Astrocyte (in vitro differentiated cells and primary cell): ENCODE results near the gene RAB30. TPM values are rescaled to one million over a fixed set of nuclear protein-coding genes. Genes with fewer than 3 reads are reported as not detected.
"Not testable (repeated sequence)": the region's sequence is repeated elsewhere in the genome, so short reads cannot be mapped to it uniquely, and the experiment has no call there.

Experiments used
- DNase-seq: peaks from one replicate; pipeline ENCODE4 v3.0.0-alpha.2; 2010; ENCODE audit warnings: low read depth
- FAIRE-seq: peaks from 2 replicates; lab custom pipeline; 2011; peaks lifted over from hg19 to GRCh38; lab: Jason Lieb, UNC
- H2AFZ ChIP-seq: 2 replicates; pipeline ENCODE4 v1.6.0; 2012; ENCODE audit warnings: low read depth, low read length, inconsistent platforms
- H3K27ac ChIP-seq: 2 replicates; pipeline ENCODE4 v1.5.1; 2011; ENCODE audit warnings: low read depth, low read length, inconsistent platforms
- H3K27me3 ChIP-seq: 2 replicates; pipeline ENCODE4 v1.6.0; 2011; ENCODE audit warnings: low read length, inconsistent platforms; ENCODE audit not compliant: insufficient read depth
- H3K36me3 ChIP-seq: 2 replicates; pipeline ENCODE4 v1.5.1; 2011; ENCODE audit warnings: low read length, inconsistent platforms; ENCODE audit not compliant: insufficient read depth
- H3K4me1 ChIP-seq: 2 replicates; pipeline ENCODE4 v1.5.1; 2011; ENCODE audit warnings: low read length, inconsistent platforms; ENCODE audit not compliant: insufficient read depth
- H3K4me2 ChIP-seq: 2 replicates; pipeline ENCODE4 v1.6.0; 2012; ENCODE audit warnings: low read length, inconsistent platforms
- H3K4me3 ChIP-seq: 2 replicates; pipeline ENCODE4 v1.5.1; 2011; ENCODE audit warnings: low read depth, mild to moderate bottlenecking, low read length, inconsistent platforms; ENCODE audit not compliant: insufficient read depth
- H3K79me2 ChIP-seq: 2 replicates; pipeline ENCODE4 v1.6.0; 2012; ENCODE audit warnings: mild to moderate bottlenecking, low read length, inconsistent platforms; ENCODE audit not compliant: insufficient read depth
- H3K9ac ChIP-seq: 2 replicates; pipeline ENCODE4 v1.6.0; 2012; ENCODE audit warnings: mild to moderate bottlenecking, low read length, inconsistent platforms
- H3K9me3 ChIP-seq: 2 replicates; pipeline ENCODE4 v1.5.1; 2012; ENCODE audit warnings: low read depth, mild to moderate bottlenecking, low read length, inconsistent platforms; ENCODE audit not compliant: insufficient read depth
- H4K20me1 ChIP-seq: 2 replicates; pipeline ENCODE4 v1.6.0; 2012; ENCODE audit warnings: low read length, inconsistent platforms; ENCODE audit not compliant: insufficient read depth
- H3K27ac Mint-ChIP-seq: one replicate; pipeline ENCODE4 v1.8.0; 2021; ENCODE audit warnings: mild to moderate bottlenecking, mixed read lengths; ENCODE audit not compliant: unreplicated experiment
- H3K27me3 Mint-ChIP-seq: one replicate; pipeline ENCODE4 v1.8.0; 2021; ENCODE audit warnings: low read depth, mixed read lengths; ENCODE audit not compliant: unreplicated experiment
- H3K36me3 Mint-ChIP-seq: one replicate; pipeline ENCODE4 v1.8.0; 2021; ENCODE audit warnings: low read depth, mixed read lengths; ENCODE audit not compliant: unreplicated experiment
- H3K4me1 Mint-ChIP-seq: one replicate; pipeline ENCODE4 v1.8.0; 2021; ENCODE audit warnings: low read depth, mixed read lengths; ENCODE audit not compliant: unreplicated experiment
- H3K4me3 Mint-ChIP-seq: one replicate; pipeline ENCODE4 v1.8.0; 2021; ENCODE audit warnings: mild to moderate bottlenecking, moderate library complexity, mixed read lengths; ENCODE audit not compliant: unreplicated experiment
- H3K9me3 Mint-ChIP-seq: one replicate; pipeline ENCODE4 v1.8.0; 2021; ENCODE audit warnings: mild to moderate bottlenecking, mixed read lengths; ENCODE audit not compliant: unreplicated experiment
- CTCF ChIP-seq: IDR thresholded peaks from 2 replicates; pipeline ENCODE4 v1.5.1; 2011; ENCODE audit warnings: low read depth, mild to moderate bottlenecking, inconsistent platforms, low read length, moderate library complexity; ENCODE audit not compliant: insufficient read depth
- EZH2 ChIP-seq: IDR thresholded peaks from 2 replicates; pipeline ENCODE4 v1.6.1; 2012; ENCODE audit warnings: mild to moderate bottlenecking, low read length, inconsistent platforms; ENCODE audit not compliant: insufficient read depth
- total RNA-seq: library from RNA; stranded (reverse); gene quantifications from 2 replicates; pipeline ENCODE4 v1.2.1, GENCODE V29; 2021

The RAB30 gene
- total RNA-seq, 1 donor from 2014 or later = 40.0 TPM

GRCh38 chr11:82974135-82974534, 97.6 kb downstream of the RAB30 start:
- Mint-ChIP-seq H3K4me1 (peaks cover 15% of the 10 kb centered on the region), H3K9me3 (no peaks in the 10 kb centered on the region), H3K27me3 (no peaks in the 10 kb centered on the region), H3K4me3 (no peak overlapping the region), H3K27ac (no peak overlapping the region), H3K36me3 (no peaks in the 10 kb centered on the region)
- no peak overlapping the region for H2AFZ ChIP-seq
- H3K36me3 ChIP-seq = no peaks in the 10 kb centered on the region
- no peaks in the 10 kb centered on the region for H3K27me3 ChIP-seq
- H3K4me2 ChIP-seq = no peak overlapping the region
- no peak overlapping the region for H3K9ac ChIP-seq
- no peak overlapping the region for H3K27ac ChIP-seq
- H3K4me1 ChIP-seq = peaks cover 14% of the 10 kb centered on the region
- no peaks in the 10 kb centered on the region for H4K20me1 ChIP-seq
- TF ChIP-seq EZH2 = no peak
- TF ChIP-seq CTCF = no peak
- no peak for DNase-seq
- H3K9me3 ChIP-seq = no peaks in the 10 kb centered on the region
- H3K79me2 ChIP-seq = no peaks in the 10 kb centered on the region
- no peak overlapping the region for H3K4me3 ChIP-seq
- FAIRE-seq = no peak

- H3K9me3 Mint-ChIP-seq = no peaks in the 10 kb centered on the region
- no peak for DNase-seq
These were observed 99.6 kb downstream of the RAB30 start for GRCh38 chr11:82972103-82972502.

GRCh38 chr11:82971519-82971946, 100.2 kb downstream of the RAB30 start:
- not testable (repeated sequence) for H3K36me3 Mint-ChIP-seq, H4K20me1 ChIP-seq, H3K27ac ChIP-seq, H3K4me3 ChIP-seq, H3K4me2 ChIP-seq, H3K4me3 Mint-ChIP-seq, H3K4me1 Mint-ChIP-seq, H2AFZ ChIP-seq, H3K9me3 ChIP-seq, H3K9ac ChIP-seq, H3K27ac Mint-ChIP-seq, H3K36me3 ChIP-seq, H3K79me2 ChIP-seq, FAIRE-seq, DNase-seq, H3K27me3 ChIP-seq, H3K27me3 Mint-ChIP-seq, H3K9me3 Mint-ChIP-seq, H3K4me1 ChIP-seq

More at GRCh38 chr11:82972103-82972502, 99.6 kb downstream of the RAB30 start:
- no peaks in the 10 kb centered on the region for H3K27me3 ChIP-seq
- FAIRE-seq = no peak
- H3K36me3 ChIP-seq = no peaks in the 10 kb centered on the region
- Mint-ChIP-seq H3K27ac (no peak overlapping the region), H3K27me3 (no peaks in the 10 kb centered on the region), H3K36me3 (no peaks in the 10 kb centered on the region), H3K4me3 (no peak overlapping the region), H3K4me1 (no peaks in the 10 kb centered on the region)
- no peak overlapping the region for H3K4me2 ChIP-seq
- no peak overlapping the region for H3K4me3 ChIP-seq
- H3K9me3 ChIP-seq = no peaks in the 10 kb centered on the region
- TF ChIP-seq CTCF = no peak
- TF ChIP-seq EZH2 = no peak
- no peak overlapping the region for H3K27ac ChIP-seq
- H4K20me1 ChIP-seq = no peaks in the 10 kb centered on the region
- no peak overlapping the region for H2AFZ ChIP-seq
- H3K9ac ChIP-seq = no peak overlapping the region
- no peaks in the 10 kb centered on the region for H3K79me2 ChIP-seq
- no peaks in the 10 kb centered on the region for H3K4me1 ChIP-seq

GRCh38 chr11:82970507-82971083, 101.1 kb downstream of the RAB30 start:
- H3K4me2 ChIP-seq, H3K79me2 ChIP-seq, H3K4me1 Mint-ChIP-seq, H3K4me3 ChIP-seq, H3K9me3 ChIP-seq, H3K27ac Mint-ChIP-seq, H3K27ac ChIP-seq, H3K36me3 Mint-ChIP-seq, FAIRE-seq, H2AFZ ChIP-seq, DNase-seq, H3K36me3 ChIP-seq, H3K4me3 Mint-ChIP-seq, H4K20me1 ChIP-seq, H3K9me3 Mint-ChIP-seq, H3K27me3 ChIP-seq, H3K27me3 Mint-ChIP-seq, H3K9ac ChIP-seq, H3K4me1 ChIP-seq: not testable (repeated sequence)
